WTC11 (cell line): Measurements from ENCODE around the gene CCSER1. TPM values are rescaled to one million over a fixed set of nuclear protein-coding genes. Genes with fewer than 3 reads are reported as not detected.

Experiments used
- ATAC-seq: fragments of 200-7000 bp; cut with Tn5 transposase; 2 replicates; pipeline ENCODE4 v1.10.0; 2021; ENCODE audit warnings: mild to moderate bottlenecking, moderate library complexity
- CTCF ChIA-PET: fragments of 300-600 bp; sonication (Branson Sonifier 250); formaldehyde crosslinking; loops from one replicate; lab custom pipeline; 2021; ENCODE audit warnings: antibody characterized with exemption; lab: Charles Lee
- POLR2A ChIA-PET: fragments of 350-600 bp; sonication (Branson Sonifier 250); formaldehyde crosslinking; loops from one replicate; lab custom pipeline; 2021; ENCODE audit warnings: antibody characterized with exemption; lab: Charles Lee
- DNase-seq: peaks from one replicate; pipeline ENCODE4 v3.0.0; 2021; ENCODE audit warnings: low spot score
- H3K27ac Mint-ChIP-seq: 2 replicates; pipeline ENCODE4 v1.8.0; 2021; ENCODE audit warnings: mixed read lengths
- H3K27me3 Mint-ChIP-seq: 2 replicates; pipeline ENCODE4 v1.8.0; 2021; ENCODE audit warnings: low read depth, mild to moderate bottlenecking, moderate library complexity, mixed read lengths
- H3K36me3 Mint-ChIP-seq: 2 replicates; pipeline ENCODE4 v1.8.0; 2021; ENCODE audit warnings: mixed read lengths
- H3K4me1 Mint-ChIP-seq: 2 replicates; pipeline ENCODE4 v1.8.0; 2022; ENCODE audit warnings: mixed read lengths
- H3K4me3 Mint-ChIP-seq: 2 replicates; pipeline ENCODE4 v1.8.0; 2021; ENCODE audit warnings: mild to moderate bottlenecking, moderate library complexity, mixed read lengths
- H3K9me3 Mint-ChIP-seq: 2 replicates; pipeline ENCODE4 v1.8.0; 2021; ENCODE audit warnings: mixed read lengths
- ATF6 ChIP-seq: sonication (generic); formaldehyde crosslinking; IDR thresholded peaks from 2 replicates; pipeline ENCODE4 v1.8.1; 2023; ENCODE audit warnings: mild to moderate bottlenecking, missing genetic modification reagents
- CTCF ChIP-seq: fragments of 200-600 bp; IDR thresholded peaks from 2 replicates; pipeline ENCODE4 v1.8.0; 2022; ENCODE audit warnings: antibody characterized with exemption
- E2F1 ChIP-seq: sonication (generic); formaldehyde crosslinking; IDR thresholded peaks from 2 replicates; pipeline ENCODE4 v1.8.0; 2022; ENCODE audit warnings: mild to moderate bottlenecking, missing genetic modification reagents
- FOXP4 ChIP-seq: sonication (generic); formaldehyde crosslinking; IDR thresholded peaks from 2 replicates; pipeline ENCODE4 v1.8.0; 2022; ENCODE audit warnings: mild to moderate bottlenecking, missing genetic modification reagents
- GABPB1 ChIP-seq: sonication (generic); formaldehyde crosslinking; IDR thresholded peaks from 2 replicates; pipeline ENCODE4 v1.8.1; 2023; ENCODE audit warnings: mild to moderate bottlenecking, missing genetic modification reagents
- GTF2I ChIP-seq: fragments of 250-450 bp; sonication (Bioruptor Pico); conservative IDR thresholded peaks from 2 replicates; pipeline ENCODE4 v1.4.0; 2021; ENCODE audit warnings: mild to moderate bottlenecking
- JAZF1 ChIP-seq: fragments of 250-450 bp; sonication (Bioruptor Pico); IDR thresholded peaks from 2 replicates; pipeline ENCODE4 v1.9.0; 2021; ENCODE audit warnings: moderate library complexity, mild to moderate bottlenecking, inconsistent platforms
- MLX ChIP-seq: sonication (generic); formaldehyde crosslinking; IDR thresholded peaks from 2 replicates; pipeline ENCODE4 v1.8.1; 2023; ENCODE audit warnings: mild to moderate bottlenecking, missing genetic modification reagents, moderate library complexity
- NFATC4 ChIP-seq: fragments of 250-450 bp; sonication (Bioruptor Pico); IDR thresholded peaks from 2 replicates; pipeline ENCODE4 v1.9.0; 2021; ENCODE audit warnings: mild to moderate bottlenecking
- NR3C1 ChIP-seq: sonication (generic); formaldehyde crosslinking; conservative IDR thresholded peaks from 2 replicates; pipeline ENCODE4 v1.8.1; 2023; ENCODE audit warnings: low read depth, mild to moderate bottlenecking, missing genetic modification reagents
- PRRX2 ChIP-seq: fragments of 250-450 bp; sonication (Bioruptor Pico); IDR thresholded peaks from 2 replicates; pipeline ENCODE4 v1.8.0; 2021; ENCODE audit warnings: mild to moderate bottlenecking
- TEAD4 ChIP-seq: sonication (generic); formaldehyde crosslinking; IDR thresholded peaks from 2 replicates; pipeline ENCODE4 v1.8.0; 2022; ENCODE audit warnings: mild to moderate bottlenecking, missing genetic modification reagents
- ZBTB43 ChIP-seq: sonication (generic); formaldehyde crosslinking; IDR thresholded peaks from 2 replicates; pipeline ENCODE4 v1.8.1; 2023; ENCODE audit warnings: mild to moderate bottlenecking, missing genetic modification reagents
- ZNF138 ChIP-seq: sonication (generic); formaldehyde crosslinking; conservative IDR thresholded peaks from 2 replicates; pipeline ENCODE4 v1.8.1; 2022; ENCODE audit warnings: mild to moderate bottlenecking, moderate library complexity, missing genetic modification reagents
- ZNF263 ChIP-seq: sonication (generic); formaldehyde crosslinking; IDR thresholded peaks from 2 replicates; pipeline ENCODE4 v1.8.1; 2022; ENCODE audit warnings: low read depth, mild to moderate bottlenecking, moderate library complexity, missing genetic modification reagents
- ZNF416 ChIP-seq: fragments of 250-450 bp; sonication (Bioruptor Pico); IDR thresholded peaks from 2 replicates; pipeline ENCODE4 v1.9.0; 2021; ENCODE audit warnings: mild to moderate bottlenecking, inconsistent platforms
- ZNF425 ChIP-seq: fragments of 250-450 bp; sonication (Bioruptor Pico); conservative IDR thresholded peaks from 2 replicates; pipeline ENCODE4 v1.9.0; 2021; ENCODE audit warnings: mild to moderate bottlenecking
- ZNF512 ChIP-seq: sonication (generic); formaldehyde crosslinking; IDR thresholded peaks from 2 replicates; pipeline ENCODE4 v1.8.1; 2022; ENCODE audit warnings: missing genetic modification reagents, borderline replicate concordance
- ZNF671 ChIP-seq: fragments of 250-450 bp; sonication (Bioruptor Pico); IDR thresholded peaks from 2 replicates; pipeline ENCODE4 v1.8.0; 2021; ENCODE audit warnings: mild to moderate bottlenecking
- total RNA-seq: library from RNA; stranded (reverse); gene quantifications from 3 replicates; pipeline ENCODE4 v1.2.3, GENCODE V29; 2021

Gene CCSER1
- total RNA-seq, 1 experiment from 2014 or later: 0.87 TPM

GRCh38 chr4:90165883-90166282 is 38.7 kb downstream of the CCSER1 start:
- no peaks in the 10 kb centered on the region for H3K4me1 Mint-ChIP-seq
- ATAC-seq (no peak), DNase-seq (no peak)
- no peak for TF ChIP-seq GABPB1 (CRISPR knock-in tag)
- TF ChIP-seq TEAD4 (CRISPR knock-in tag): no peak
- TF ChIP-seq ZNF671: no peak
- TF ChIP-seq ZNF512 (CRISPR knock-in tag): no peak
- TF ChIP-seq NR3C1 (CRISPR knock-in tag): no peak
- TF ChIP-seq NFATC4 (CRISPR knock-in tag): no peak
- TF ChIP-seq ATF6 (CRISPR knock-in tag): no peak
- TF ChIP-seq JAZF1: no peak
- no peak for TF ChIP-seq E2F1 (CRISPR knock-in tag)
- TF ChIP-seq ZNF263 (CRISPR knock-in tag): no peak
- no peak for TF ChIP-seq PRRX2 (CRISPR knock-in tag)
- TF ChIP-seq CTCF: no peak
- TF ChIP-seq MLX (CRISPR knock-in tag): no peak
- peaks cover 9% of the 10 kb centered on the region for H3K9me3 Mint-ChIP-seq
- H3K4me3 Mint-ChIP-seq: no peak overlapping the region
- no peaks in the 10 kb centered on the region for H3K36me3 Mint-ChIP-seq
- no peaks in the 10 kb centered on the region for H3K27me3 Mint-ChIP-seq
- no peak overlapping the region for H3K27ac Mint-ChIP-seq
- CTCF ChIA-PET: no interaction called here
- POLR2A ChIA-PET: no interaction called here

GRCh38 chr4:90171491-90171890 is 44.3 kb downstream of the CCSER1 start:
- H3K27ac Mint-ChIP-seq: no peak overlapping the region
- H3K4me3 Mint-ChIP-seq: no peak overlapping the region
- DNase-seq (no peak), ATAC-seq (no peak)
- no peaks in the 10 kb centered on the region for H3K27me3 Mint-ChIP-seq
- peaks cover 3% of the 10 kb centered on the region for H3K4me1 Mint-ChIP-seq
- CTCF ChIA-PET: no interaction called here
- POLR2A ChIA-PET: no interaction called here
- H3K9me3 Mint-ChIP-seq: peaks cover 9% of the 10 kb centered on the region
- H3K36me3 Mint-ChIP-seq: no peaks in the 10 kb centered on the region
- TF ChIP-seq ZNF138 (CRISPR knock-in tag): no peak
- no peak for TF ChIP-seq ZNF425 (CRISPR knock-in tag)
- no peak for TF ChIP-seq GTF2I
- no peak for TF ChIP-seq ZNF416 (CRISPR knock-in tag)
- no peak for TF ChIP-seq ZNF512 (CRISPR knock-in tag)
- TF ChIP-seq FOXP4 (CRISPR knock-in tag): no peak
- TF ChIP-seq ZBTB43 (CRISPR knock-in tag): no peak
